Endothelial cell of umbilical vein (primary cell): ENCODE results near the gene GRM5. TPM values are rescaled to one million over a fixed set of nuclear protein-coding genes. Genes with fewer than 3 reads are reported as not detected.

ENCODE experiments used
- BruUV-seq: library from RNA; stranded (reverse); fragments of 400-500 nt; replicated peaks from 2 replicates; lab custom pipeline; 2021; lab: Mats Ljungman, UMichigan
- CTCF ChIA-PET: fragments of 300-600, 350-600 bp; sonication (Branson Sonifier 250); formaldehyde crosslinking; loops from one replicate; lab custom pipeline; 2021; ENCODE audit warnings: antibody characterized with exemption, inconsistent platforms; lab: Charles Lee
- POLR2A ChIA-PET: fragments of 300-600, 350-600 bp; sonication (Branson Sonifier 250); formaldehyde crosslinking; loops from one replicate; lab custom pipeline; 2021; ENCODE audit warnings: antibody characterized with exemption, inconsistent platforms; lab: Charles Lee
- DNase-seq: peaks from one replicate; pipeline ENCODE4 v3.0.0-alpha.2; 2011; ENCODE audit warnings: low read depth, low spot score
- FAIRE-seq: peaks from 2 replicates; lab custom pipeline; 2011; peaks lifted over from hg19 to GRCh38; lab: Jason Lieb, UNC
- H2AFZ ChIP-seq: 2 replicates; pipeline ENCODE4 v1.6.0; 2012; ENCODE audit warnings: low read depth, low read length, control low read depth, inconsistent platforms
- H3K27ac ChIP-seq: 2 replicates; pipeline ENCODE4 v1.5.1; 2011; ENCODE audit warnings: low read depth, mild to moderate bottlenecking, control low read depth, low read length, moderate library complexity; ENCODE audit not compliant: insufficient read depth
- H3K27me3 ChIP-seq, 2 experiments: 2 replicates each; pipeline versions ENCODE4 v1.6.0 to v1.6.1; 2011; ENCODE audit warnings: low read length in 2 of 2, mixed read lengths in 1 of 2; ENCODE audit not compliant: control insufficient read depth in 2 of 2, insufficient read depth in 2 of 2
- H3K36me3 ChIP-seq, 2 experiments: 2 replicates in 1 of 2; 3 replicates in 1 of 2; pipeline ENCODE4 v1.5.1; 2011; ENCODE audit warnings: low read length in 2 of 2, mild to moderate bottlenecking in 1 of 2, moderate library complexity in 1 of 2; ENCODE audit not compliant: control insufficient read depth in 2 of 2, insufficient read depth in 2 of 2; ENCODE audit errors: extremely low read depth in 1 of 2
- H3K4me1 ChIP-seq: 3 replicates; pipeline ENCODE4 v1.5.1; 2011; ENCODE audit warnings: mild to moderate bottlenecking, low read length; ENCODE audit not compliant: control insufficient read depth, insufficient read depth; ENCODE audit errors: extremely low read depth
- H3K4me2 ChIP-seq: 2 replicates; pipeline ENCODE4 v1.6.1; 2011; ENCODE audit warnings: low read length, control low read depth, mixed read lengths; ENCODE audit not compliant: insufficient read depth
- H3K4me3 ChIP-seq, 3 experiments: fragments of 200-600 bp in 1 of 3; sonication (generic), shearing (Covaris generic) in 1 of 3; replicated peaks in 1 of 3; 2 replicates each; pipeline ENCODE4 v1.5.1; 2011 to 2016; ENCODE audit warnings: control low read depth in 3 of 3, low read length in 3 of 3, mild to moderate bottlenecking in 2 of 3, inconsistent platforms in 1 of 3, low read depth in 1 of 3, moderate library complexity in 1 of 3; ENCODE audit not compliant: insufficient read depth in 1 of 3
- H3K79me2 ChIP-seq: 2 replicates; pipeline ENCODE4 v1.6.0; 2012; ENCODE audit warnings: low read length, inconsistent platforms; ENCODE audit not compliant: control insufficient read depth, insufficient read depth
- H3K9ac ChIP-seq: replicated peaks from 2 replicates; pipeline ENCODE3; 2011; ENCODE audit warnings: low read length, control low read depth; ENCODE audit not compliant: insufficient read depth; ENCODE audit errors: extremely low read depth
- H3K9me1 ChIP-seq: replicated peaks from 3 replicates; pipeline ENCODE4 v1.6.0; 2011; ENCODE audit warnings: mild to moderate bottlenecking, low read length; ENCODE audit not compliant: control insufficient read depth, insufficient read depth; ENCODE audit errors: extremely low read depth
- H3K9me3 ChIP-seq: replicated peaks from 2 replicates; pipeline ENCODE4 v1.5.1; 2012; ENCODE audit warnings: low read length, inconsistent platforms; ENCODE audit not compliant: control insufficient read depth, insufficient read depth
- H4K20me1 ChIP-seq: replicated peaks from 2 replicates; pipeline ENCODE3; 2011; ENCODE audit warnings: mild to moderate bottlenecking, low read length; ENCODE audit not compliant: control insufficient read depth, insufficient read depth; ENCODE audit errors: extremely low read depth
- CTCF ChIP-seq, 2 donors: IDR thresholded peaks; 1 replicate in 1 of 2; 2 replicates in 1 of 2; pipeline ENCODE4 v1.5.1; 2011; ENCODE audit warnings: low read length in 2 of 2, mild to moderate bottlenecking in 2 of 2, moderate library complexity in 2 of 2, control low read depth in 1 of 2, inconsistent platforms in 1 of 2, low read depth in 1 of 2; ENCODE audit not compliant: insufficient read depth in 1 of 2; ENCODE audit errors: extremely low read depth in 1 of 2
- EZH2 ChIP-seq: IDR thresholded peaks from 2 replicates; pipeline ENCODE4 v1.6.1; 2012; ENCODE audit warnings: borderline replicate concordance, low read depth, mild to moderate bottlenecking, moderate library complexity, low read length, inconsistent platforms; ENCODE audit not compliant: severe bottlenecking
- FOS ChIP-seq: IDR thresholded peaks from 2 replicates; pipeline ENCODE4 v1.6.1; 2011; ENCODE audit warnings: mild to moderate bottlenecking, low read length, moderate library complexity, borderline replicate concordance; ENCODE audit not compliant: insufficient read depth
- GATA2 ChIP-seq: IDR thresholded peaks from 2 replicates; pipeline ENCODE4 v1.7.0; 2011; ENCODE audit warnings: low read depth, mild to moderate bottlenecking, moderate library complexity, mixed read lengths, low read length; ENCODE audit not compliant: insufficient read length, insufficient read depth
- JUN ChIP-seq: IDR thresholded peaks from 2 replicates; pipeline ENCODE4 v1.6.1; 2011; ENCODE audit warnings: borderline replicate concordance, low read depth; ENCODE audit not compliant: insufficient read length, insufficient read depth
- MAX ChIP-seq: IDR thresholded peaks from 2 replicates; pipeline ENCODE4 v1.6.1; 2011; ENCODE audit not compliant: insufficient read depth, insufficient read length
- MYC ChIP-seq: IDR thresholded peaks from one replicate; pipeline ENCODE4 v1.6.1; 2011; ENCODE audit warnings: mild to moderate bottlenecking, low read depth, low read length
- POLR2A ChIP-seq: IDR thresholded peaks from 2 replicates; pipeline ENCODE4 v1.6.1; 2012; ENCODE audit warnings: low read depth, mild to moderate bottlenecking, control low read depth, low read length
- POLR2AphosphoS5 ChIP-seq: IDR thresholded peaks from 2 replicates; pipeline ENCODE4 v1.6.1; 2012; ENCODE audit warnings: low read depth, mild to moderate bottlenecking, control low read depth, low read length, moderate library complexity; ENCODE audit not compliant: insufficient read depth
- dilution Hi-C: fragments of 300-500 bp; cut with MboI; formaldehyde crosslinking; loops from one replicate; pipeline ENCODE4 v1.15.0; 2019; ENCODE audit warnings: low sequenced_read_pairs; ENCODE audit not compliant: extremely low pct_ligation_motif_present
- intact Hi-C: fragments of 100-400 bp; cut with micrococcal nuclease; formaldehyde crosslinking; loops from one replicate; pipeline ENCODE4 v1.10.0; 2022
- polyA plus RNA-seq, 4 experiments: library from polyadenylated mRNA; depleted of rRNA in 3 of 4; stranded (reverse) in 3 of 4; unstranded in 1 of 4; fragments of >200 nt; gene quantifications; 2 replicates each; pipeline versions ENCODE4 v1.2.1 to v1.2.3, GENCODE V29; 2011 to 2012; ENCODE audit warnings: missing spikeins in 1 of 4
- total RNA-seq: library from RNA; stranded (reverse); gene quantifications from 2 replicates; pipeline ENCODE4 v1.2.3, GENCODE V29; 2021

GRM5 gene
- total and polyA plus RNA-seq, 2 donors (not counting 3 experiments of a cell fraction or from before 2014, with no cell fraction given) = 0.10 to 0.11 TPM

GRCh38 chr11:88644724-88645123 is 421.1 kb downstream of the GRM5 start:
- H2AFZ ChIP-seq = no peak overlapping the region
- H3K4me1 ChIP-seq = no peaks in the 10 kb centered on the region
- ChIA-PET POLR2A (no interaction called here), CTCF (no interaction called here)
- no peaks in the 10 kb centered on the region for H3K27me3 ChIP-seq
- no peak overlapping the region for H3K9ac ChIP-seq
- no peaks in the 10 kb centered on the region for H3K36me3 ChIP-seq
- H3K4me2 ChIP-seq = no peak overlapping the region
- H4K20me1 ChIP-seq = no peaks in the 10 kb centered on the region
- no peak overlapping the region for H3K4me3 ChIP-seq
- intact Hi-C loops = no loop called here
- TF ChIP-seq EZH2 = no peak
- TF ChIP-seq FOS = no peak
- no peak for TF ChIP-seq MAX
- TF ChIP-seq GATA2 = no peak
- TF ChIP-seq JUN = no peak
- no peak for TF ChIP-seq MYC
- no peak for TF ChIP-seq CTCF (IDR thresholded peaks at IDR 0.05; ENCODE audit: extremely low read depth in 1 of 2, insufficient read depth in 1 of 2, low read depth in 1 of 2, low read length in 2 of 2)
- TF ChIP-seq POLR2AphosphoS5 = no peak
- TF ChIP-seq POLR2A = no peak
- DNase-seq (no peak), FAIRE-seq (no peak)
- H3K9me1 ChIP-seq = no peaks in the 10 kb centered on the region
- H3K27ac ChIP-seq = no peak overlapping the region
- dilution Hi-C loops = no loop called here
- no TSS peak for BruUV-seq
- H3K9me3 ChIP-seq = no peaks in the 10 kb centered on the region
- H3K79me2 ChIP-seq = no peaks in the 10 kb centered on the region
